NOMO-1 treated with DMSO at 0.1 percent for 48 hours (cell line): ENCODE results near the gene NUDT14.

Source experiments
- DNase-seq: peaks from one replicate; lab custom pipeline; 2025; ENCODE audit not compliant: unreplicated experiment; lab: John Stamatoyannopoulos, UW

The NUDT14 gene

GRCh38 chr14:105160776-105161175, 20.3 kb downstream of the NUDT14 start:
- no peak for DNase-seq

- no peak for DNase-seq
Observed at GRCh38 chr14:105159344-105159743, 21.8 kb downstream of the NUDT14 start.

DNA sequence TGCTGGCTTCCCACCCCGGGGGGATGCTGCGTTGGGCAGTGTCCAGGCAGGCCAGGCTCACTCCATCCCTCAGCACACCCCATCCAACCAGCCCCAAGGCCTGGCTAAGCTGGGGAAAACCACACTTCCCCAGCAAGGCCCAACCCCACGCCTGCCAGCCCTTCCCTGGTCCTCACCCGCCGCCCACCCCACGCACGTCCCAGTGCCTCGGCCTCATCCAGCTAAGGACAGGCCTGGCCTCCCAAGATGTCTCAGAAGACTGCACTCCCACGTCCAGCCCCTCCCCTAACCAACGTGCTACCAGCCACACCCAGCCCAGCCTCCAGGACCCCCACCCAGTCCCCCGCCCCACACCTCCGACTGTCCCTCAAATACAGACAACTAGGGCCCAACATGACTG, 22.3 kb downstream of the NUDT14 start:
- DNase-seq: no peak

DNA sequence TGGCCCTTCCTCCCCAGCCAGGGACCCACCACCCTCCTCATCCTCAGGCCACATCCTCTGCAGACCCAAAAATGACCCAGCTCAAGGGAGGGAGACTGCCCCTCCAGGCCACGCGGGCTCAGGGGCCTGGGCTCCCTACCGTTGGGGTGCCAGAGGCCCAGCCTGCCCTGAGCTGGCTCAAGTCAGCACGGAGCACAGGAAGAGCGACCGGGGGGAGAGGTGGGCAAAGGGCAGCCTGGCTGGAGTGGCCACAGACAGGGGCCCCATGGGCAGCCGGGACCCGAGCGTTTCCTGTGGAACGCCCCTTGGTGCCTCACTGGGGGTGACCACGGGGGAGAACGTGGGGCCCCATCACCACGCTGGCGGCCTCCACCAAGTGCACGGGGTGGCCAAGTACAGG, 23.2 kb downstream of the NUDT14 start:
- DNase-seq: no peak

- no peak for DNase-seq
Observed at GRCh38 chr14:105156414-105157375, 24.4 kb downstream of the NUDT14 start.

GRCh38 chr14:105155681-105156413, 25.3 kb downstream of the NUDT14 start:
- DNase-seq: no peak

- DNase-seq: no peak
Observed at GRCh38 chr14:105155071-105155651, 26.0 kb downstream of the NUDT14 start.

GRCh38 chr14:105154476-105154871, 26.6 kb downstream of the NUDT14 start:
- DNase-seq: no peak

DNA sequence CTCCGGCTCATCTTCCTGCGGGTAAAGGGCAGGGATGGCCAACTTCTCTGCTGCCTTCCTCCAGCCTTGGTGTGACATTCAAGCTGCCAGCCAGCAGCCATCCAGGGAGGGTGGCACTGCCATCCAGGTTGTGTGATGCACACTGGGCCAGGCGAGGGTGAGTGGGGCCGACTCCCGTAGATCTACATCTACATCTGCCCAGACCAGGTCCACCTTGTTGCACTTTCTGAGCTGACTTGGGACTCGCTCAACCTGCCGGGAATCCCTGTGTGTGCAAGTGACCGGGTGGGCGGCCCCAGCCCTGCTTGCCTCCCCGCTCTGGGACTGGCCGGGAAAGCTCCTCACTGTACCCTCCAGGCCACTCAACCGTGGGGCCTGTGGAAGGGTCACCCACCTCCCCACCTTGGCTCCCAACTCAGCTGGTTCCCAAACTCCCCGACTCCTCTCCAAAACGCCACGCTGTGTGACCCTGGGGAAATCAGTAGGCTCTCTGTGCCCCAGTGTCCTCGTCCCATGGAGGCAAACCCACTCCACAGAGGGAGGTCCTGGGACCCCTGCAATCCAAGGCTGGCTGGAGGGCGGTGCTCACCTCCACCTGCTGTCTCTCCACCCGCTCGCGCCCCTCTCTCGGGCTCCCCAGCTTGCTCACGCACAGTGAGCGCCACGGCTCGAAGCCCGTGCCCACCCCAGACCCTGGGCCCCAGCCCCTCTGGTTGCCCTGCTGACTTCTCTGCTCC, 27.2 kb downstream of the NUDT14 start:
- no peak for DNase-seq

GRCh38 chr14:105153331-105153731, 27.8 kb downstream of the NUDT14 start:
- DNase-seq: no peak

DNA sequence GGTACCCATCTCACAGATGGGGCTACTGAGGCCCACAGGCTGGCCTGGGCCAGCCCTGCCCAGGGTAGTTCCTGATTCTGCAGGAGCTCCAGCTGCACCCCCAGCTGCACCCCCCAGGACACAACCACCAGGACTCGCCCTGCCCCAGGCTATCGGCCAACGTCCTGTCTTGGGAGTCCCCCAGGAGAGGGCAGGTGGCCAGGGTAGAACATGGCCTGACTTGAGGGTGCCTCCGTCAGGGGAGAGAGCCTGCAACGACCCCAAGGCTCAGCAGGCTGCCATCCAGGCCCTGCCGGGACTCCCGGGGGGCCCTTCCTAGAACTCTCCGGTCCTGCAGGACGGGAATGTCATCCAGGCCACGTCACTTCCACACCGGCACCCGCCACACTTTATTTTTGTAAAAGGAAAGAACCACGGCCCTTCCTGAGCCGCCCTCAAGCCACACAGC, 28.3 kb downstream of the NUDT14 start:
- DNase-seq: no peak

DNA sequence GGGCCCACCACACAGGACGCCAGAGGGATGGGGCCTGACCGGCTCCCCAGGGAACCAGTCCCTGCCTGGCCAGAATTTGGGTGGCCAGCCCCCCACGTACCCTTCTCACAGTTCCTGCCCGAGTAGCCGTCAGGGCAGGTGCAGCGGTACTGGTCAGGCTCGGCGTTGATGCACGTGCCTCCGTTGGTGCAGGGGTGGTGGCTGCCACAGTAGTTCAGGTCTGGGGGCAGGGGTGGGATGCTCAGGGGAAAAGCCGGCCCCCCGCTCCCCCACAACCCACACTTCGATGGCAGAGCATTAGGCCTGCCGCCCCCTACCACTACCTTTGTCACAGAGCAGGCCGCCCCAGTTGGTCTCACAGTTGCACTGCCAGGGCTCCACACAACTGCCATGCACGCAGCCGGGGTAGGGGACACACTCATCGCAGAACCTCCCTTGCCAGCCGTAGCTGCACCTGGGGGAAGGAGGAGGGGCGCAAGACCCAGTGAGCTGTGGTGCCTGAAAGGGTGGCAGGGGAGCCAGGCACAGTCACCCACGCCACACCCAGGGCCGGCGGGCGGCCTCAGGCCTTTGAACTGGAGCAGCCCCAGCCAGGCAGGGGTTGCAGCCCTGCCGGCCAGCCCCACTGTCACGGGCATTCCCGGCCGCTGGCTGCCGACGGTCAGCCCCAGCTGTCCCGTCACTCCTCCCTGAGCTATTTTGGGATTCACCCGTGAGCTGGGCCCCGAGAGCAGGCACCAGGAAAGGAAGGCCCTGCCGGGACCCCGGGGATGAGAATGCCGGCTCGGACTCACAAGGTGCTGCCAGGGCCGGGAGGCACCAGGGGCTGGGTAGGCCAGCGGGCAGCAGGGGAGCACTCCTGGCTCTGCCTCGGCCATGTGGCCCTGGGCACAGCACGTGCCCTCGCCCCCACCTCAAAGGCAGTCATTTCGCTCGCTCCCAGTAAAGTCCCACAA, 29.0 kb downstream of the NUDT14 start:
- DNase-seq: no peak

DNA sequence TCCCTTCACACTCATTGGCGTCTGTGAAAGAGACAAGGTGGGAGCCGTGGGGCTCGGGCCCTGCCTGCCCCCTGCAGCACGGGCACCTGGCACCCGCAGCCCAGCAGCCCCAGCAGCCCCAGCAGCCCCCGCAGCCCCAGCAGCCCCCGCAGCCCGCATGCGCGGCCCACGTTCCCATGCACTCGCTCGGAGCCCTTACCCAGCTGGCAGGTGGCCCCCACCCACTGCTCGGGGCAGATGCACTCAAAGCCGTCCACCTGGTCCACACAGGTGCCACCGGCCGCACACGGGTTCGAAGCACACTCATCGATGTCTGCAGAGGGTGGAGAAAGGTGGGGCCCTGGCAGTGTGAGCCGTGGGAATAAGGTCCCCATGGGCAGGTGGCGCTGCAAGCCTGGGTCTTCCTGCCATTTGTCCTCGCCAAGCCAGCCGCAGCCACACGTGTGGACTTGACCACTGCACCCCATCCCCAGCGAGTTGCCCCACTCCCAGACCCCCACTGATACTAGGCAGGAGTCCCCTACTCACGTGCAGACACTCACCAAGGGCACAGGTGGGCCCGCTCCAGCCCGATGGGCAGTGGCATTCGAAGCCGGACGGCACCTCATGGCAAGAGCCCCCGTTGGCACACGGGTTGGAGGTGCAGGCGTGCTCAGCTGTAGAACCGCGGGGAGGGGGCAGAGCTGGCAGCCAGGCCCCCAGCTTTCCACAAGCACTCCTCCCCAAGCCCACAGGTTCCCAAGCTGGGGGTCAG, 29.9 kb downstream of the NUDT14 start:
- DNase-seq: no peak

DNA sequence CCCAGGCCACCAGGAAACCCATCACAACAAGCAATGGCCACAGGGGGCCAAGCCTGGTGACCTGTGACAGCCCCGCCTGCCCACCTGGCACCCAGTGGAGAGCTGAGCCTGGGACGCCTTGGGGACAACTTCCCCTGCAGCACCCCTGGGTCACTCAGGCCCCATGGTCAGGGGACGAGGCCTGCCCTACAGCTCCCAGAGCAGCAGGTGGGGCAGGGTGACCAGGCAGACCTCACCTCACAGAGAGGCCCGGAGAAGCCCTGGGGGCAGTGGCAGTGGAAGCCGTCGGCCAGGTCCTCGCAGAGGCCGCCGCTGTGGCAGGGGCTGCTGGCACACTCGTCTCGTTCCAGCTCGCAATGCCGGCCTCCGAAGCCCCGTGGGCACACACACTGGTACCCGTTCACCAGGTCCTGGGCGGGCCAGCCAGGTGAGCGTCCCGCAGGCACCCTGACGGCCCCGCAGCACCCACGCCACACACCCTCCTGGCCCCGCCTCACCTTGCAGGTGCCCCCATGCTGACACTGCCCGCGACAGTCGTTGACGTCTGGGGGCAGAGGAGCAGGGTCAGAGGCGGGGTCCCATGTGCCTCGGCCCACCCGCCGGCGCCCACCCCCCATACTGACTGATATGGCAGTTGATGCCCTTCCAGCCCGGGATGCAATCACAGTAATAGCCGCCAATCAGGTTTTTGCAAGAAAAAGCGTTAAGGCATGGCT, 30.6 kb downstream of the NUDT14 start:
- no peak for DNase-seq

DNA sequence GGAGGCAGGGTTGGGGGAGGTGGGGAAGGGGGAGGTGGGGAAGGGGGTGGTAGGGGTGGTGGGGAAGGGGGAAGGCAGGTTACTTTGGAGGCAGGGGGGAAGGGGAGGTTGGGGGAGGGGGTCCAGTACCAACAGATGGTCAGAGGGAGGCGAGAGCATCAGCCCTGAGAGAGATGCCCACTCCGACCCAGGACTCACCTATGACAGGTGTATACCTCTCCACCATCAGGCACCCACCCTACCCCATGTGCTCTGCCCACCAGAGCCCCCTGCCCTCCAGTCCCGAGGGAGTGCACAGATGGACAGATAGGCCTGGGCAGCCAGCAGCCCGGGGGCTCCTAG, 31.1 kb downstream of the NUDT14 start:
- no peak for DNase-seq

GRCh38 chr14:105149146-105149781, 31.8 kb downstream of the NUDT14 start:
- no peak for DNase-seq

DNA sequence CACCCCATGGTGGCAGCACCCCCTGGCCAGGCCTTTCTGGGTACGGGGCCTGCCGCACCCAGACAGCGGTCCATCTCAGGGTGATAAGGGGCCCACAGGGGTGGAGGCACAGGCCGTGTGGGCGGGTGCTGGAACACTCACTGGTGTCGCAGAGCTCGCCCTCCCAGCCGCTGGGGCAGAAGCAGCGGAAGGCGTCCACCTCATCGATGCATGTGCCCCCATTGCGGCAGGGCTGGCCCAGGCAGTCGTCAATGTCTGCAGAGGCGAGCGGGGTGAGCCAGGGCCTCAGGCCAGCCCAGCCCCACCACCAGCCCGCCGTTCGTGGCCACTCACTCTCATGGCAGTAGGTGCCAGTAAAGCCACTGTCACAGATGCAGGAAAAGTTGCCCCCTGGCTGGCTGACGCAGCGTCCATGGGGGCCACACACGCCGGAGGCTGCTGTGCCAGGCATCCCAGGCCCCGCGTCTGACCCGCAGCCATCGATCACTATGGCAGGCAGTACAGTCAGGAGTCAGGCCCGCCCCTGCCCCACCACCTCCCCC, 32.4 kb downstream of the NUDT14 start:
- DNase-seq: no peak
